IMR-90 (cell line): Measurements from ENCODE around the gene SIRT7. TPM values are rescaled to one million over a fixed set of nuclear protein-coding genes. Genes with fewer than 3 reads are reported as not detected.

Experiments used
- ATAC-seq: fragments of 200-7000 bp; cut with Tn5 transposase; 2 replicates; pipeline ENCODE4 v1.9.1; 2020; ENCODE audit warnings: low read depth, mild to moderate bottlenecking, moderate library complexity
- BruUV-seq: library from RNA; stranded (reverse); fragments of 400-500 nt; replicated peaks from 2 replicates; lab custom pipeline; 2021; lab: Mats Ljungman, UMichigan
- CTCF ChIA-PET: fragments of 300-600 bp; formaldehyde crosslinking; extraction: SDS; loops from one replicate; lab custom pipeline; 2021; ENCODE audit warnings: antibody characterized with exemption; lab: Yijun Ruan, JAX
- POLR2A ChIA-PET: fragments of 300-600 bp; sonication (Branson Sonifier 250); formaldehyde crosslinking; loops from one replicate; lab custom pipeline; 2022; ENCODE audit warnings: antibody characterized with exemption; ENCODE audit not compliant: unreplicated experiment; lab: Charles Lee
- DNase-seq: peaks from one replicate; pipeline ENCODE4 v3.0.0; 2013
- H2AFZ ChIP-seq: replicated peaks from 2 replicates; pipeline ENCODE3; 2013; ENCODE audit warnings: low read length, mild to moderate bottlenecking; ENCODE audit not compliant: poor library complexity
- H2AK5ac ChIP-seq: 2 replicates; pipeline ENCODE4 v1.6.1; 2013; ENCODE audit warnings: low read depth, low read length, inconsistent platforms
- H2AK9ac ChIP-seq: replicated peaks from 2 replicates; pipeline ENCODE3; 2013; ENCODE audit warnings: mild to moderate bottlenecking, low read depth, low read length, moderate library complexity; ENCODE audit not compliant: poor library complexity
- H2BK120ac ChIP-seq: 2 replicates; pipeline ENCODE4 v1.6.1; 2013; ENCODE audit warnings: low read depth, low read length, inconsistent platforms
- H2BK15ac ChIP-seq: 3 replicates; pipeline ENCODE4 v1.6.1; 2013; ENCODE audit warnings: low read depth, low read length, inconsistent platforms
- H2BK20ac ChIP-seq: 2 replicates; pipeline ENCODE4 v1.6.1; 2013; ENCODE audit warnings: low read depth, mild to moderate bottlenecking, inconsistent platforms, low read length, moderate library complexity
- H2BK5ac ChIP-seq: 2 replicates; pipeline ENCODE4 v1.6.1; 2013; ENCODE audit warnings: mild to moderate bottlenecking, low read depth, low read length, inconsistent platforms; ENCODE audit not compliant: poor library complexity, severe bottlenecking
- H3K14ac ChIP-seq: replicated peaks from 2 replicates; pipeline ENCODE4 v1.6.1; 2013; ENCODE audit warnings: low read depth, low read length, inconsistent platforms
- H3K18ac ChIP-seq: 2 replicates; pipeline ENCODE4 v1.6.1; 2013; ENCODE audit warnings: low read depth, low read length, control low read depth
- H3K23ac ChIP-seq: 2 replicates; pipeline ENCODE4 v1.6.1; 2013; ENCODE audit warnings: low read depth, low read length, inconsistent platforms
- H3K27ac ChIP-seq: 2 replicates; pipeline ENCODE4 v1.5.1; 2013; ENCODE audit warnings: mild to moderate bottlenecking, control low read depth, low read length; ENCODE audit not compliant: insufficient read depth
- H3K27me3 ChIP-seq: 2 replicates; pipeline ENCODE4 v1.6.1; 2013; ENCODE audit warnings: low read length; ENCODE audit not compliant: control insufficient read depth, insufficient read depth
- H3K36me3 ChIP-seq: 2 replicates; pipeline ENCODE4 v1.6.1; 2013; ENCODE audit warnings: low read length, mixed read lengths; ENCODE audit not compliant: control insufficient read depth, insufficient read depth
- H3K4ac ChIP-seq: 2 replicates; pipeline ENCODE4 v1.6.1; 2013; ENCODE audit warnings: low read depth, low read length, inconsistent platforms
- H3K4me1 ChIP-seq: 2 replicates; pipeline ENCODE4 v1.6.1; 2013; ENCODE audit warnings: low read length, mixed read lengths; ENCODE audit not compliant: control insufficient read depth, insufficient read depth
- H3K4me2 ChIP-seq: 2 replicates; pipeline ENCODE4 v1.6.1; 2013; ENCODE audit warnings: low read depth, mild to moderate bottlenecking, control low read depth, low read length, moderate library complexity
- H3K4me3 ChIP-seq: 2 replicates; pipeline ENCODE4 v1.5.1; 2013; ENCODE audit warnings: low read depth, mild to moderate bottlenecking, control low read depth, low read length, moderate library complexity; ENCODE audit not compliant: insufficient read depth
- H3K56ac ChIP-seq: 2 replicates; pipeline ENCODE4 v1.6.1; 2013; ENCODE audit warnings: low read length, inconsistent platforms; ENCODE audit not compliant: insufficient read depth; ENCODE audit errors: extremely low read depth
- H3K79me1 ChIP-seq, 2 experiments: 2 replicates each; pipeline ENCODE4 v1.6.1; 2013; ENCODE audit warnings: low read length in 2 of 2, inconsistent platforms in 1 of 2, low read depth in 1 of 2
- H3K9ac ChIP-seq: 2 replicates; pipeline ENCODE4 v1.6.1; 2013; ENCODE audit warnings: low read depth, low read length, control low read depth
- H3K9me1 ChIP-seq: 2 replicates; pipeline ENCODE4 v1.6.1; 2013; ENCODE audit warnings: low read length, inconsistent platforms; ENCODE audit not compliant: insufficient read depth
- H3K9me3 ChIP-seq: 2 replicates; pipeline ENCODE4 v1.6.1; 2013; ENCODE audit warnings: low read length; ENCODE audit not compliant: control insufficient read depth, insufficient read depth
- H4K20me1 ChIP-seq: 2 replicates; pipeline ENCODE4 v1.6.1; 2013; ENCODE audit warnings: low read length, inconsistent platforms; ENCODE audit not compliant: insufficient read depth
- H4K5ac ChIP-seq: 2 replicates; pipeline ENCODE4 v1.6.1; 2013; ENCODE audit warnings: mild to moderate bottlenecking, low read depth, low read length, control low read depth
- H4K8ac ChIP-seq, 2 experiments: 2 replicates each; pipeline ENCODE4 v1.6.1; 2013; ENCODE audit warnings: low read depth in 2 of 2, low read length in 2 of 2, control low read depth in 1 of 2, inconsistent platforms in 1 of 2
- H4K91ac ChIP-seq: 2 replicates; pipeline ENCODE4 v1.6.1; 2013; ENCODE audit warnings: low read depth, low read length, inconsistent platforms; ENCODE audit not compliant: insufficient read depth
- CEBPB ChIP-seq: IDR thresholded peaks from 2 replicates; pipeline ENCODE4 v1.6.1; 2012; ENCODE audit warnings: low read depth, low read length, improper control_type of control experiment
- CHD1 ChIP-seq: IDR thresholded peaks from 2 replicates; pipeline ENCODE4 v1.6.1; 2012; ENCODE audit warnings: low read depth, low read length, improper control_type of control experiment
- FOS ChIP-seq: fragments of 150-350 bp; IDR thresholded peaks from 2 replicates; pipeline ENCODE4 v1.6.1; 2016; ENCODE audit warnings: low read depth, low read length
- MXI1 ChIP-seq: IDR thresholded peaks from 2 replicates; pipeline ENCODE4 v1.6.1; 2012; ENCODE audit warnings: low read depth, mild to moderate bottlenecking, low read length, moderate library complexity, borderline replicate concordance
- NFE2L2 ChIP-seq: fragments of 150-350 bp; IDR thresholded peaks from 2 replicates; pipeline ENCODE4 v1.6.1; 2016; ENCODE audit warnings: low read depth, mild to moderate bottlenecking, low read length
- RFX5 ChIP-seq: IDR thresholded peaks from 2 replicates; pipeline ENCODE4 v1.8.0; 2012; ENCODE audit warnings: low read depth, mild to moderate bottlenecking, low read length, moderate library complexity
- WGBS, 2 experiments: methylation state at CpG; one replicate each; pipeline versions ENCODE4 v1.1.5 to v1.1.7; 2013; ENCODE audit warnings: missing lambda C conversion rate in 2 of 2; ENCODE audit not compliant: insufficient read length in 1 of 2; ENCODE audit errors: extremely low coverage in 2 of 2; 5-methylcytosine and 5-hydroxymethylcytosine counted together
- dilution Hi-C: fragments of 300-500 bp; cut with HindIII; formaldehyde crosslinking; loops from one replicate; pipeline ENCODE4 v1.14.3; 2018; ENCODE audit warnings: low sequenced_read_pairs; ENCODE audit not compliant: unreplicated experiment
- in situ Hi-C: fragments of 300-500 bp; cut with MboI; formaldehyde crosslinking; loops from 3 replicates; pipeline ENCODE4 v1.14.3; 2019; ENCODE audit warnings: low sequenced_read_pairs, inconsistent platforms, mixed read lengths
- intact Hi-C: fragments of 100-400 bp; cut with micrococcal nuclease; formaldehyde crosslinking; loops from 2 replicates; pipeline ENCODE4 v1.10.0; 2022
- polyA plus RNA-seq, 3 experiments: library from polyadenylated mRNA; depleted of rRNA; stranded (reverse); fragments of >200 nt; gene quantifications; 2 replicates each; pipeline ENCODE4 v1.2.3, GENCODE V29; 2012; ENCODE audit warnings: low replicate concordance in 1 of 3
- total RNA-seq: library from RNA; depleted of rRNA; stranded (reverse); fragments of >200 nt; gene quantifications from 2 replicates; pipeline ENCODE4 v1.2.3, GENCODE V29; 2012
- TF ChIP-seq, protein P1 (sequence below): conservative IDR thresholded peaks from 2 replicates; pipeline ENCODE4 v1.5.1; 2012; ENCODE audit warnings: mild to moderate bottlenecking, low read depth, low read length, improper control_type of control experiment

SIRT7 gene
- total and polyA plus RNA-seq, 2 of the 4 experiments (the other 2 are of a cell fraction) = 14.5 to 19.8 TPM

DNA sequence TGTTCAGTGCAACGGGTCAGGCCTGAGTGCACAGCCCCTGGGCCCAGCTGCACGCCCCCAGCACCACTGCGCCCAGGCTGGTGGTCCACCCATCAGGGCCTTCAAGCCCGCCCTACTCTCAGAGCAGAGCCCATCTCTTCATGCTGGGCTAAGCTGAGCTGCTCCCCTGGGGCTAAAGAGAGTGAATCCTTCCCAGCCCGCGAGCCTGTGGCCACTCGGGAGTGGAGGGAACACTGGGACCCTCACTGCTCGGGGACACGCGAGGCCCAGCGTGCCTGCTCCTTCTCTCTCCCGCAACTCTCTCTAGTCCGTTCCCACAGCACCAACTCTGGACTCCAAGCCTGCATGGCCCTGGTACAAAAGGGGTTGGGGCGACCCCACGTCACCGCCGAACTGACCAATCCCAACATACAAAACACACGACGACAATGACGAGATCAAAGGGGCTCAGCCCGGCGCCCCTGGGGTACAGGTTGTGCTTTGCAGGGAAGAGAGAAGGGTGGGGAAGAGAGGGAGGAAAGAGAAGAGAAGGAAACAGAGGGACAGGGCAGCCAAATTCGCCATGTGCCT lies 4.1 kb upstream of the SIRT7 start:
- POLR2A ChIA-PET = no interaction called here
- H2BK15ac ChIP-seq = no peak overlapping the region
- peaks cover 13 to 76% of the 10 kb centered on the region in 2 experiments for H3K79me1 ChIP-seq
- no peak overlapping the region for H3K9ac ChIP-seq
- H2AK5ac ChIP-seq = 0 out of 2 replicates have a peak overlapping the region, but pooled peaks have one; percentile 52
- H3K4me1 ChIP-seq = peaks cover 36% of the 10 kb centered on the region
- DNase-seq (no peak), ATAC-seq (no peak)
- H2BK5ac ChIP-seq = peak overlapping the region; percentile 11
- H3K9me3 ChIP-seq = no peaks in the 10 kb centered on the region
- no peak overlapping the region; the same call in 1 of the 2 replicates for H4K5ac ChIP-seq
- H4K20me1 ChIP-seq = peaks cover 86% of the 10 kb centered on the region
- no peak overlapping the region for H2BK120ac ChIP-seq
- CTCF ChIA-PET = no interaction called here
- no peak overlapping the region; the same call in 1 of the 2 replicates for H3K4me2 ChIP-seq
- H4K91ac ChIP-seq = no peak overlapping the region
- no peak overlapping the region for H2AFZ ChIP-seq
- BruUV-seq = no TSS peak
- TF ChIP-seq FOS = no peak
- TF ChIP-seq NFE2L2 = no peak
- TF ChIP-seq, protein P1, sequence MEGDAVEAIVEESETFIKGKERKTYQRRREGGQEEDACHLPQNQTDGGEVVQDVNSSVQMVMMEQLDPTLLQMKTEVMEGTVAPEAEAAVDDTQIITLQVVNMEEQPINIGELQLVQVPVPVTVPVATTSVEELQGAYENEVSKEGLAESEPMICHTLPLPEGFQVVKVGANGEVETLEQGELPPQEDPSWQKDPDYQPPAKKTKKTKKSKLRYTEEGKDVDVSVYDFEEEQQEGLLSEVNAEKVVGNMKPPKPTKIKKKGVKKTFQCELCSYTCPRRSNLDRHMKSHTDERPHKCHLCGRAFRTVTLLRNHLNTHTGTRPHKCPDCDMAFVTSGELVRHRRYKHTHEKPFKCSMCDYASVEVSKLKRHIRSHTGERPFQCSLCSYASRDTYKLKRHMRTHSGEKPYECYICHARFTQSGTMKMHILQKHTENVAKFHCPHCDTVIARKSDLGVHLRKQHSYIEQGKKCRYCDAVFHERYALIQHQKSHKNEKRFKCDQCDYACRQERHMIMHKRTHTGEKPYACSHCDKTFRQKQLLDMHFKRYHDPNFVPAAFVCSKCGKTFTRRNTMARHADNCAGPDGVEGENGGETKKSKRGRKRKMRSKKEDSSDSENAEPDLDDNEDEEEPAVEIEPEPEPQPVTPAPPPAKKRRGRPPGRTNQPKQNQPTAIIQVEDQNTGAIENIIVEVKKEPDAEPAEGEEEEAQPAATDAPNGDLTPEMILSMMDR = no peak
- TF ChIP-seq RFX5 = no peak
- TF ChIP-seq CHD1 = no peak
- no peak for TF ChIP-seq MXI1
- TF ChIP-seq CEBPB = no peak
- H3K23ac ChIP-seq = no peak overlapping the region
- H3K18ac ChIP-seq = no peak overlapping the region
- H3K4ac ChIP-seq = no peak overlapping the region; the same call in 1 of the 2 replicates
- in situ Hi-C loops = no loop called here
- no peak overlapping the region for H3K14ac ChIP-seq
- 92% methylated on average over 8 of the region's 23 CpGs; no CpG with 5 or more reads in 1 of the 2 experiments for WGBS, 2 experiments
- no peak overlapping the region for H3K56ac ChIP-seq
- H3K9me1 ChIP-seq = peaks cover 22% of the 10 kb centered on the region
- H4K8ac ChIP-seq = no peak overlapping the region
- dilution Hi-C loops = no loop called here
- intact Hi-C loops = no loop called here
- H2AK9ac ChIP-seq = no peak overlapping the region
- no peak overlapping the region for H2BK20ac ChIP-seq
- H3K27me3 ChIP-seq = no peaks in the 10 kb centered on the region
- H3K27ac ChIP-seq = no peak overlapping the region
- no peak overlapping the region for H3K4me3 ChIP-seq
- H3K36me3 ChIP-seq = peaks cover 32% of the 10 kb centered on the region
